T-helper 2 cell (primary cell): Measurements from ENCODE around the gene KRTAP5-9.
"Not testable (repeated sequence)": the region's sequence is repeated elsewhere in the genome, so short reads cannot be mapped to it uniquely, and the experiment has no call there.

ENCODE experiments used
- DNase-seq, 5 experiments: peaks; one replicate each; pipeline versions ENCODE4 v3.0.0 to v3.0.0-alpha.2; 2012 to 2022

KRTAP5-9 gene

DNA sequence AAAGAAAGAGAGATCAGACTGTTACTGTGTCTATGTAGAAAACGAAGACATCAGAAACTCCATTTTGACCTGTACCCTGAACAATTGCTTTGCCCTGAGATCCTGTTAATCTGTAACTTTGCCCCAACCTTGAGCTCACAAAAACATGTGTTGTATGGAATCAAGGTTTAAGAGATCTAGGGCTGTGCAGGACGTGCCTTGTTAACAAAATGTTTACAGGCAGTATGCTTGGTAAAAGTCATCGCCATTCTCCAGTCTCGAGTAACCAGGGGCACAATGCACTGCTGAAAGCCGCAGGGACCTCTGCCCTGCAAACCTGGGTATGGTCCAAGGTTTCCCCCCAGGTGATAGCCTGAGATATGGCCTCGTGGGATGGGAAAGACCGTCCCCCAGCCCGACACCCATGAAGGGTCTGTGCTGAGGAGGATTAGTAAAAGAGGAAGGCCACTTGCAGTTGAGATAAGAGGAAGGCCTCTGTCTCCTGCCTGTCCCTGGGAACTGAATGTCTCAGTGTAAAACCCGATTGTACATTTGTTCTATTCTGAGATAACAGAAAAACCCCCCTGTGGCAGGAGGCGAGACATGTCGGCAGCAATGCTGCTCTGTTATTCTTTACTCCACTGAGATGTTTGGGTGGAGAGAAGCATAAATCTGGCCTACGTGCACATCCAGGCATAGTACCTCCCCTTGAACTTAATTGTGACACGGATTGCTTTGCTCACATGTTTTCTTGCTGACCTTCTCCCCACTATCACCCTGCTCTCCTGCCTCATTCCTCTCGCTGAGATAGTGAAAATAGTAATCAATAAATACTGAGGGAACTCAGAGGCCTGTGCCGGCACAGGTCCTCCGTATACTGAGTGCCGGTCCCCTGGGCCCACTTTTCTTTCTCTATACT, 13.3 kb upstream of the KRTAP5-9 start:
- not testable (repeated sequence) for DNase-seq

DNA sequence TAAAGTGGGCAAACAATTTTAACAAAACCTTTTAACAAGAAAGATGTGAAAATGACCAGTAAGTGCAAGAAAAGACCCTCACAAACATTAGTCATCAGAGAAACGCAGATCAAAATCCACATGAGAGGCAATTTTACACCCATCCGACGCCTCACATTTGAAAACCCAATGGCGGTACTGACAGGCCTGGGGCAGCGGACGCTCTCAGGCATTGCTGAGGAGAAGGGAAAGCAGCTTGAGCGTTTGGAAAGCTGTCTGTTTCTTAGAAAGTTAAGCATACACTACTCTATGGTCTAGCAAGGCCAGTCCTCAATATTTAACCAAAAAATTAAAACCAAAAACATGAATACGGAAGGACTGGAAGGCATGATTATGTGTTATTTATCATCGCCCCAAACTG, 12.4 kb upstream of the KRTAP5-9 start:
- DNase-seq, result no peak

DNA sequence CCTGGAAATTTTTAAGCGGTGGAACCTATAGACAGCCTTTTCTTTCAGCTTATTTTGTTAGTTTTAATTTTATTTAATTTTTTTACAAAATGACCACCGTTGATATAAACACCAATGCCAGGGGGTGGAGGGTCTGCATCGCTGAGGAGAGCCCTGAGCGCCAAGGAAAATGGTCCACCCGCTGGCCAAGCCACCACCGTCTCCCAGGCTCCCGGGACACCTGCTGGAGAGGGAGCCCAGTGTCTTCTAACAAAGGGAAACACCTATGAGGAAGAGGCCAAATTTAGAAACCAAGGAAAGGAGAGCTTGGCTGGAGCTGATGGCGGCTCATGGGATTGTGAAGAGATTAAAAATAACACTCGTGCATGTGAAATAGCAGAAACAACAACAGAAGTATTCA, 10.7 kb upstream of the KRTAP5-9 start:
- no peak for DNase-seq

DNA sequence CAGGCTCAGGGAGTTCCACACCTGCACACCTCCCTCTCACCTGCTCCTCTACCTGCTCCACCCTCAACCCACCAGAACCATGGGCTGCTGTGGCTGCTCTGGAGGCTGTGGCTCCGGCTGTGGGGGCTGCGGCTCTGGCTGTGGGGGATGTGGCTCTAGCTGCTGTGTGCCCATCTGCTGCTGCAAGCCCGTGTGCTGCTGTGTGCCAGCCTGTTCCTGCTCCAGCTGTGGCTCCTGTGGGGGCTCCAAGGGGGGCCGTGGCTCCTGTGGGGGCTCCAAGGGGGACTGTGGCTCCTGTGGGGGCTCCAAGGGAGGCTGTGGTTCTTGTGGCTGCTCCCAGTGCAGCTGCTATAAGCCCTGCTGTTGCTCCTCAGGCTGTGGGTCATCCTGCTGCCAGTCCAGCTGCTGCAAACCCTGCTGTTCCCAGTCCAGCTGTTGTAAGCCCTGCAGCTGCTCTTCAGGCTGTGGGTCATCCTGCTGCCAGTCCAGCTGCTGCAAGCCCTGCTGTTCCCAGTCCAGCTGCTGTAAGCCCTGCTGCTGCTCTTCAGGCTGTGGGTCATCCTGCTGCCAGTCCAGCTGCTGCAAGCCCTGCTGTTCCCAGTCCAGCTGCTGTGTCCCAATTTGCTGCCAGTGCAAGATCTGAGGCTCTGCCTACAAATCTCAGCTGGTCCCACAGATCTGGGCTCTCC, 10.1 kb upstream of the KRTAP5-9 start, which contains the start of gene KRTAP5-8:
Gene KRTAP5-8, plus strand, starts transcription at position 49 of the 689 bp plus-strand sequence. Its CDS starts 31 bp downstream, at position 80.
- DNase-seq, result not testable (repeated sequence)

DNA sequence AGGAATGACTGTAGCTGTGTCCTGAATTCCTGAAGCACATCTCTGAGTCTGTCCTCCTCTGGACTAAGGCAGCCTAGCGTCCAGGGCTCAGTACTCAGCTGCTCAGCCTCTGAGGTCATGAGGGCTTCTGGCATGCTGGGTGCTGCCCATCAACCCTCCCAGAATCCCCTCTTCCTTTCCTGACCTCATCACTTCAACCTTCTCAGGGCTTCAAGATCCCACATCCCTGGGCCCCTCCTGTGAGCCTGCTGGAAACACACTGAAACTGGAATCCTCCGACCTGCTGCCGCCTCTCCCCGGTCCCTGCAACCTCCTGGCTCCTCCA, 9.6 kb upstream of the KRTAP5-9 start:
- no peak for DNase-seq

DNA sequence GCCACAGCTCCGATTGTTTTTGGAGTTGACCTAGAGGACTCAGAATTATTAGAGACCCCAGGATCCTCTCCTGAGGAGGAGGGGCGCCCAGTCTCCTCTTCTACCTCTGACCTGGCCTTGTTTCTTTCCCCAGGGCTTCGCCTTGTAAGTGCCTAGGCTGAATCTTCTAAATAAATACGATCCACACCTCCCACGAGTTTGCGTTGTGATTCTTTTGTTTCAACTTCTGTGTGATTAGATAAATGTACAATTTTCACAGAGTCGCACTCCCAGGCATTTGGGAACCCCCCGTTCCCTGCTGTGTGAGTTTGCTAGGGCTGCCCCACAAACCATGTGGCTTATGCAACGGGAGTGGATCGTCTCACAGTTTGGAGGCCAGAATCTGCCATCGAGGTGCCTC, 9.2 kb upstream of the KRTAP5-9 start:
- no peak for DNase-seq

DNA sequence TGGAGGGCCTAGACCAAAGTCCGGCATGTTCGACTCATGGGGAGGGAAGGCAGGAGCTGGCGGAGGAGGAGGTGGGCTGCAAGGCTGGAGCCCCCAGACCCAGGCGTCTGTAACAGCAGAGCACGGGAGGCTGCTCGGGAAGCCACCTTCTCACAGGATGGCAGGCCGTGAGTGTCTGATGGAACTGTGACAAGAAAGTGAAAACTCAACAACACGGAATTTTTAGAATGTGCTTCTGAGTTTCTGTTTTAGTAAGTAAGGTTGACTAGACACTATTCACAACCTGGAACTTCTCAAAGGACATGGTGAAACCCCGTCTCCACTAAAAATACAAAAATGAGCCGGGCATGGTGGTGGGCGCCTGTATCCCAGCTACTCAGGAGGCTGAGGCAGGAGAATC, 8.2 kb upstream of the KRTAP5-9 start:
- DNase-seq, result not testable (repeated sequence)

DNA sequence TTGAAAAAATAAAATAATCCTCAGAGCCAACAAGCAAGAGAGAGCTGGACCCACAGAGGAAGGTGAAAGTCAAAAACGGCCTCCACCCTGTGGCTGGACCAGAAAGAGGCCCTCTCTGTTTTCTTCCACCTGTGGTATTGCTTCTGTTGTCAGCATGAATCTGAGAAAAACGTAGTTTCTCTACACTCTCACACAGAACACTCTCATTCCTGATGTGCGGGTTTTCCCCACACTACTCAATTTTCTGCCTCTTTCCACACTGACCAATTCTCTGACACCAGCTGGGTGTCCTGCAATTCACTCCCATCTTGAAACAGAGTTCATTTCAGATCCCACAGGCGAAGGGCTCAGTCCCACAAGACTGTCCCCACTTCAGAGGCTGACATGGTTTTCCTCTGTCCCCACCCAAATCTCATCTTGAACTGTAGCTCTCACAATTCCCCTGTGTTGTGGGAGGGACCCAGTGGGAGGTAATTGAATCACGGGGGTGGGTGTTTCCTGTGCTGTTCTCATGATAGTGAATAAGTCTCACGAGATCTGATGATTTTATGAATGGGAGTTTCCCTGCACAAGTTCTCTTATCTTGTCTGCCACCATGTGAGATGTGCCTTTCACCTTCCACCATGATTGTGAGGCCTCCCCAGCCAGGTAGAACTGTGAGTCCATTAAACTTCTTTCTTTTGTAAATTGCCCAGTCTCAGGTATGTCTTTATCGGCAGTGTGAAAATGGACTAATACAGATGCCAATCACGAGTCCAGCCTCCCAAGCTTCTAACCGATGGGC, 7.5 kb upstream of the KRTAP5-9 start:
- not testable (repeated sequence) for DNase-seq

DNA sequence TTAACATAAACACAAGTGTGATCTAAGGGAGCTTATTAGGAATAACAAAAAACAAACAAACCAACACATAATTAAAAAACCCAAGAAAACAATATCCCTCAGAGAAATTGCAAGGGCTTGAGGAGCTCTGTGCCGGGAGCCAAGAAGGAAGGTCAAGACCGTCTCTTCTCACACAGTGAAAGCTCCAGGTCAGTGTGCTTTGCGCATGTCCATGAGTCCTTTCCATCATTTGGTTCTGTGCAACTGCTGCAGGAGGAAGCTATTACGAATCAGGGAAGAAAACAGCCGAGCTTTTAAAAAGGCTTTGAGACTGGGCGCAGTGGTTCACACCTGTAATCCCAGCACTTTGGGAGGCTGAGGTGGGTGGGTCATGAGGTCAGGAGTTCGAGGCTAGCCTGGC, 5.8 kb upstream of the KRTAP5-9 start:
- no peak for DNase-seq

DNA sequence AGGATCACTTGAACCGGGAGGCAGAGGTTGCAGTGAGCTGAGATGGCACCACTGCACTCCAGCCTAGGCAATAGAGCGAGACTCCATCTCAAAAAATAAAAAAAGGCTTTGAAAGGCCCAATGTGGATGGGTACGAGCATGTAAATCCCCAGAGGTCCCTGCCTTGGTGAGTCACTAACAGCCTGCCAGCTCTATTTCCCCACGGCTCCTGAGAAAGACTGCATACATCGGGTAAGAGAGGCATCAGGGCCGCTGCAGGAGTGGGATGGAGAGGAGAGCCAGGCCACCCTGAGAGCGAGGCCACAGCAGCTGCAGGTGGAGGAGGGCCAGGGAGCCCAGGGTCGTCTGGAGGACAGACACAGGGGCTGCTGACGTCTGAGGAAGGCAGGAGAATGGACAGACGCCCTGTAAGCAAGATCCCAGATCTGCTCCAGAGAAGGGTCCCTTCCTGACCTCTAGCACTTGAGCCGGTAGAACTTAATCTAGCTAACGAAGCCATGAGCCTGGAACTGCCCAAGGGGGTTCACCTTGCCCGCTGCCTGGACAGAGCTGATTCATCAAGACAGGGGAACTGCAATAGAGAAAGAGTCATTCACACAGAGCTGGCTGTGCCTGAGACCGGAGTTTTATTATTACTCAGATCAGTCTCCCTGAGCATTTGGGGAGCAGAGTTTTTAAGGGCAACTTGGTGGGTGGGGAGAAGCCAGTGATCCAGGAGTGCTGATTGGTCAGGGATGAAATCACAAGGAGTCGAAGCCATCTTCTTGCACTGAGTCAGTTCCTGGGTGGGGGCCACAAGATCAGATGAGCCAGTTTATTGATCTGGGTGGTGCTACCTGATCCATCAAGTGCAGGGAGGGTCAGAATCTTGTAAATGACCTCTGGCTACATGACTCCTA, 5.1 kb upstream of the KRTAP5-9 start:
- DNase-seq, result no peak

DNA sequence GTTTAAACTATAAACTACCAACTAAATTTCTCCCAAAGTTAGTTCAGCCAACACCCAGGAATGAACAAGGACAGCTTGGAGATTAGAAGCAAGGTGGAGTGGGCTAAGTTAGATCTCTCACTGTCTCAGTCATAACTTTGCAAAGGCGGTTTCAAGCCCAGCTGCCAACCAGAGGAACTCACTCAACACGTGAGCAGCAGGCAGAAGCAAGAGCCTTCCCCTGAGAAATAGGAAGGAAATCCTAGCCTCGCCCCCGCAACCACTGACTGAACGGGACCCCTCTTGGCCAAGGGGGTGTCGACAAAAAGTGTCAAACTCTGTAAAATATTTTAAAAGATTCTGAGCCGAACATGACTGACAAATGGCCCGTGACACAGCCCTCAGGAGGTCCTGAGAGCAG, 4.4 kb upstream of the KRTAP5-9 start:
- no peak for DNase-seq

DNA sequence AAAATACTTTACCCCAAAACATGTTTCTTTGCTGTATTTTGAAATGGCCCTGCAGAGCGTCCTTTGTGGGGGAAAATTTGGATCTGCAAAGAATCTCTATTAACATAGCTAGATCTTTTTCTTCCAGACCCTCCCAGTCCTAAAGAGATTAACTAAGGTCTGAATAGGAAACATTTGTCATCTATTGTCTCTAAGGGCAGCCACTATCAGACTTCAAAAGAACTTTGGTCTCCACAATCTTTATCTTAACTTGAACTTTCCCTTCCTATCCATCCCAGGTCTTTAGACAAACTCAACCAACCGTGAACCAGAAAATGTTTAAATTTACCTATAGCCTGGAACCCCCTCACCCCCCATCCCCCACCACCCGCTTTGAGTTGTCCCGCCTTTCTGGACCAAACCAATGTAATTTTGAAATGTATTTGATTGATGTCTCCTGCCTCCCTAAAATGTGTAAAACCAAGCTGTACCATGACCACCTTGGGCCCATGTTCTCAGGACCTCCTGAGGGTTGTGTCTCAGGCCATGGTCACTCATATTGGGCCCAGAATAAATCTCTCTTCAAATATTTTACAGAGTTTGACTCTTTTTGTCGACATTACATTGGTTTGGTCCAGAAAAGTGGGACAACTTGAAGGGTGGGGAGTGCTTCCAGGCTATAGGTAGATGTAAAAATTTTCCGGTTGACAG, 3.5 kb upstream of the KRTAP5-9 start:
- DNase-seq, result no peak

DNA sequence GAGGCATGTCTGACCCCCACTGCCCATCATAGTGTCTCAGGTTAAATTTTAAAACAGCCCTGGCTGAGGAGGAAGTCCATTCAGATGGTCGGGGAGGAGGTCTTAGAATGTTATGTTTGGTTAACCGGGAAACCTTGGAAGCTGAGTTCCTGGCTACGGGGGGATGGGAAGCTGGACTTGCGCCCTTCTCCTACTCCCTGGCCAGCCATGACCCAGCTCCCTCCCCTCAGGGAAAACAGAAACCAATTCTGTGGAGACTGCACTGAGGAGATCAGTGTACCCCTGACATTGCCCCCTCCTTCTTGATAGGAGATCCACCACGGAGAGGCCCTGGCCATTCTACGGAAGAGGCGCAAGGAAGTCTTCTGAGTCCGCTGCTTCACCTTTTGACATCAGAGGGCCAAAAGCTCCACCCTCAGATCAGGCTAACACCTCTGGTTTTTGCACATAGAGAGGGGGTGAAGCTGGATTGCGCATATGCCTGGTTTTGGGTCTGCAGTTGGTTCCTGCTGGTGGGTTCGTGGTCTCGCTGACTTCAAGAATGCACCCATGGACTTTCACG, 2.7 kb upstream of the KRTAP5-9 start:
- DNase-seq, result no peak

DNA sequence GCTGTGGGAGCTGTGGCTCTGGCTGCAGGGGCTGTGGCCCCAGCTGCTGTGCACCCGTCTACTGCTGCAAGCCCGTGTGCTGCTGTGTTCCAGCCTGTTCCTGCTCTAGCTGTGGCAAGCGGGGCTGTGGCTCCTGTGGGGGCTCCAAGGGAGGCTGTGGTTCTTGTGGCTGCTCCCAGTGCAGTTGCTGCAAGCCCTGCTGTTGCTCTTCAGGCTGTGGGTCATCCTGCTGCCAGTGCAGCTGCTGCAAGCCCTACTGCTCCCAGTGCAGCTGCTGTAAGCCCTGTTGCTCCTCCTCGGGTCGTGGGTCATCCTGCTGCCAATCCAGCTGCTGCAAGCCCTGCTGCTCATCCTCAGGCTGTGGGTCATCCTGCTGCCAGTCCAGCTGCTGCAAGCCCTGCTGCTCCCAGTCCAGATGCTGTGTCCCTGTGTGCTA, 514 bp downstream of the KRTAP5-9 start:
- no peak for DNase-seq

DNA sequence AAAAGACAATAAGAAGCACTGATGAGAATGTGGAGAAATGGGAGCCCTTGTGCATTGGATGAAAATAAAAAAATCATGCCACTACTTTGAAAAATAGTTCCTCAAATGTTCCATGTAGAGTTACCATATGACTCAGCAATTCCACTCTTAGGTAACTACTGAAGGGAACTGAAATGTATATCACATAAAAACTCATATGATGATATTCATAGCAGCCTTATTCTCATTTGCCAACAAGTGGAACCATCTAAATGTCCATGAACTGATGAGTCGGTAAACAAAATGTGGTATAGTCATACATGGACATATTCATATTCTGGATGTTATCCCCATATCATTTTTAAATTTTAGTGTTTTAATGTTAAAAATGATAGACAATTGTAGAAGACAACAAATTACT, 3.5 kb downstream of the KRTAP5-9 start:
- no peak for DNase-seq

DNA sequence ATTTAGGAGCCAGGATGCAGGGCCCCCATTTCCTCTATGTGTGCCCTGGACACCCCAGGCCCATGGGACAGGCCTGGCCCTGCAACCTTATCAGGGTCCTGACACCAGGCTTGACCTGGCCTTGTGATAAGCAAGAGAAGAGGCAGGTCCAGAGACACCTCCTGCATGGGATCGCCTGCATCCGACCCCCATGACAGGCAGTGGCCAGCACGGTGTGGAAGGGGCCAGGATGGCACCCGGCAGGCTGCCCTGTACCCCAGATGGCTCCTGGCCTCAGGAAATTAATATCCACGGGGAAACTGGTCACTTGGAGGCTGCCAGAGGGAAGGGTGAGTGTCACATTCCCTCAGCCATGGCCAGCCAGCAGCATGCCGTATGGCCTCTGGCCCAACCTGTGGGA, 6.8 kb downstream of the KRTAP5-9 start:
- no peak for DNase-seq

DNA sequence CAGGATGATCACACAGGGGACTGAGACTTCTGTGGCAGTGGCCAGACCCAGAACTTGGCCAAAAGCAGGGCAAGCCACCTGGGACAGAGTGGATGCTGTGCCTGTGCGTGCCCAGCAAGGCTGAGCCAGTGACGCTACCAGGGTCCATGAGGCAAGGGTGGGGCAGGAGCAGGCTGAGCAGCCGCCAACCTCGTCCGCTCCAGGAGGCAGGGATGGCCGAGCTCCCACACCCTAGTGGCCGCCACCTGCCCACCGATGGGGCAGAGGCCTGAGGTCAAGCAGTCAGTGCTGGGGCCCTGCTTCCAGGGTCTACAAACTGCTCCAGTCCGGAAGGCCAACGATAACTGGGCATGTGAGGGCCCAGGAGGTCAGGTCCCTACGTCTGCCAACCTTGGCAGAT, 7.3 kb downstream of the KRTAP5-9 start:
- no peak for DNase-seq

DNA sequence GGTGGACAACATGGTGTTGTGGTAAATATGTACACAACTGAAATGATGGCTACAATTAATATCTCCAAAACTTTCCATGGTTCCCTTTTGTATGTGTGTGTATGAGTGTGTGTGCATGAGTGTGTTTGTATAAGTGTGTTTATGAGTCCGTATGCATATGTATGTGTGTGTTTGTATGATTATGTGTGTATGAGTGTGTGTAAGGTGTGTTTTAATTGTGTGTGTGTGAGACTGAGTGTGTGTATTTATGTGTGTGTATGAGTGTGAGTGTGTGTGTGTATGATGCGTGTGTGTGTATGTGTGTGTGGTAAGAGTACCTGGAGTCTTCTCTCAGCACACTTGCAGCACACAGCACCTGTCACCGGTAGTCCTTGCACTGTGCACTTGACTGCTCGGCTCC, 7.8 kb downstream of the KRTAP5-9 start:
- DNase-seq, result no peak

DNA sequence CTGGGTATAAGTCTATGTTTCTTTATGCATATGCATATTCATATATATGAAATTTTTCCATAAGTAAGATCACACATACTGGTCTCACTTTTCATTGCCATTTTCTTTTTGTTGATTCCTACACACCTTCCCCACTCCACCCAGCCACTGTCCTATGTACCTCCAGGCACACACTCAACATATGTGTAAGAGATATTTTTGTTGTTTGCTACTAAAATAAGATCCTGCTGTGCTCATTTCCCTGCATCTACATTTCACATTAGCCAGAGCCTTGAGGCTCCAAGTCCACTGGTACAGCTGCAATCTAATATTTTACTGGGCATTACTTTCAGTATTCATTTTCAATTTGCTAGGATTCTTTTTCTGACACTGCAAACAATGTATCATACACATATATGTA, 9.0 kb downstream of the KRTAP5-9 start:
- no peak for DNase-seq

DNA sequence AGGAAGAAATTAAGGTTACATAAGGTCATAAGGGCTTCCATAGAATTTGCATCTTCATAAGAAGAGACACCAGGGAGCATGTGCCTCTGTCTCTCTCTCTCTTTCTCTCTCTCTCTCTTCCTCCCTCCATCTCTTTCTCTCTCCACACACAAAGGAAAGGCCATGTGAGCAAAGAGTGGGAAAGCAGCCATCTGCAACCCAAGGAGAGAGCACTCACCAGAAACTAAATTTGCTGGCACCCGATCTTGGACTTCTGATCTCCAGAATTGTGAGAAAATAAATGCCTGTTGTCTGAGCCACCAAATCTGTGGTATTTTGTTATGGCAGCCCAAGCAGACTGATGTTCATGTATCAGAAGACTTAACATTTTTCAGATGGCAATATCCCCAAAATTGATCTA, 10.8 kb downstream of the KRTAP5-9 start:
- DNase-seq, result no peak

DNA sequence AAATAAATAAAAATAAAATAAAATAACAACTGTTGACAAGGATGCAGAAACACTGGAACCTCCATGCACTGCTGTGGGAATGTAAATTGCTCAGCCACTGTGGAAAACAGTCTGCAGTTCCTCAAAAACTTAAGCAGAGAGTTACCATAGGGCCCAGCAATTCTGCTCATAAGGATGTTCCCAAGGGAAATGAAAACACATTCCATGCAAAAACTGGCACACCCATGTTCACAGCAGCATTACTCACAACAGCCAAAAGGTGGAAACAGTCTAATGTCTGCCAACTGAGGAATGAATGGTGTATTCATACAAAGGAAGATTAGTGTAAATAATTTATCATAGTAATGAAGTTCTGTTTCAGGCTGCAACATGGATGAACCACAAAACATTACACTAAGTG, 13.9 kb downstream of the KRTAP5-9 start:
- DNase-seq, result no peak
